Measurements from ENCODE around the gene ARHGAP18. TPM values are rescaled to one million over a fixed set of nuclear protein-coding genes. Genes with fewer than 3 reads are reported as not detected.

Gene ARHGAP18
- total and polyA plus RNA-seq, 5 experiments from 2014 or later, result 0.64 to 2.4 (median 1.4) TPM

Other genes starting within 250 kb of the ARHGAP18 start
- not detected for gene TMEM244, start 151.1 kb upstream of the ARHGAP18 start, total RNA-seq
- gene TMEM244, start 151.1 kb upstream of the ARHGAP18 start, polyA plus RNA-seq, result 1 to 10 TPM in 1 of 3 donors, not detected in 2; 1.7 TPM